GM18519 (cell line): ENCODE data around the gene EMD.
"Not testable (repeated sequence)": the region's sequence is repeated elsewhere in the genome, so short reads cannot be mapped to it uniquely, and the experiment has no call there.

Source experiments
- ATAC-seq: cut with Tn5 transposase; IDR thresholded peaks from one replicate; pipeline ENCODE4 v1.9.1; 2021; ENCODE audit warnings: mild to moderate bottlenecking, moderate library complexity; ENCODE audit not compliant: unreplicated experiment, low FRiP score

EMD gene

DNA sequence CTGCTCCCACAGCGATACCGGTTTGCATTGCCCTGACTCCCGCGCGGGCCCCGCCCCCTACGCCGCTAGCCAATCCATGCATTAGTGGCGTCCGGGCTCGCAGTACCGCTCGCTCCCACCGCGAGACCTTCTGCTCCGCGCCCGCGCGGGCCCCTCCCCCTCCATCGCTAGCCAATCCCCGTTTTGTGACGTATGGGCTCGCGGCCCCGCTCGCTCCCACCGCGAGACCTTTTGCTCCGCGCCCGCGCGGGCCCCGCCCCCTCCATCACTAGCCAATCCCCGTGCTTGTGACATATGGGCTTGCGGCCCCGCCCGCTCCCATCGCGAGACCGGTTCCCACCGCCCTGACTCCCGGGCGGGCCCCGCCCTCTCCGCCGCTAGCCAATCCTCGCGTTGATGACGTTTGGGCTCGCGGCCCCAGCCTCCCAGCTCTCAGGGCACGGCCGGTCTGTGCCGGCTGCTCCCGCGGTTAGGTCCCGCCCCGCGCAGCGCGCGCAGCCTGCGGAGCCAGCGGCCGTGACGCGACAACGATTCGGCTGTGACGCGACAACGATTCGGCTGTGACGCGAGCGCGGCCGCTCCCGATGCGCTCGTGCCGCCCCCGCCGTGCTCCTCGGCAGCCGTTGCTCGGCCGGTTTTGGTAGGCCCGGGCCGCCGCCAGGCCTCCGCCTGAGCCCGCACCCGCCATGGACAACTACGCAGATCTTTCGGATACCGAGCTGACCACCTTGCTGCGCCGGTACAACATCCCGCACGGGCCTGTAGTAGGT lies at the start of gene EMD:
EMD (plus strand) TSS at position 497 of the 770 bp plus-strand sequence; CDS start at position 687, 190 bp downstream.
- peak; percentile 66 for ATAC-seq

GRCh38 chrX:154332561-154332960 lies 46.5 kb upstream of the EMD start:
- ATAC-seq: no peak

DNA sequence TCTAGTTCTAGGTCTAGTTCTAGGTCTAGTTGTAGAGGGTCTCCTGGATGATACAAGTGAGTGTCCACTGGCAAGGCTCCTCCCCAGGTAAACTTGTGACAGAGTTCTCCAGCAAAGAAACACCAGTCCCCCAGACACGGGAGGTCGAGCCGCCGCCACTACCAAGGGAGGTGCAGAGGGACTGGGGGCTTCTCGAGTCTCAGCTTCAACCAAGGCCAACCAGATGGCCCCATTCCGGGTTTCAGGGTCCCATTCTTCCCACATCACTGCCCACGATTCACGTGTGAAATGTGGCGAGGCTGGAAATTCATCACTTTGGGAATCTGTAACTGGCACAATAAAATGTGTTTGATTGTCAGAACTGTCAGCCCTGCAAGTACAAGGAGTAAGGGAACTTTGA lies 46.0 kb upstream of the EMD start:
- ATAC-seq: no peak

GRCh38 chrX:154333837-154334271 lies 45.2 kb upstream of the EMD start:
- ATAC-seq: no peak

GRCh38 chrX:154334496-154334895 lies 44.6 kb upstream of the EMD start:
- no peak for ATAC-seq

DNA sequence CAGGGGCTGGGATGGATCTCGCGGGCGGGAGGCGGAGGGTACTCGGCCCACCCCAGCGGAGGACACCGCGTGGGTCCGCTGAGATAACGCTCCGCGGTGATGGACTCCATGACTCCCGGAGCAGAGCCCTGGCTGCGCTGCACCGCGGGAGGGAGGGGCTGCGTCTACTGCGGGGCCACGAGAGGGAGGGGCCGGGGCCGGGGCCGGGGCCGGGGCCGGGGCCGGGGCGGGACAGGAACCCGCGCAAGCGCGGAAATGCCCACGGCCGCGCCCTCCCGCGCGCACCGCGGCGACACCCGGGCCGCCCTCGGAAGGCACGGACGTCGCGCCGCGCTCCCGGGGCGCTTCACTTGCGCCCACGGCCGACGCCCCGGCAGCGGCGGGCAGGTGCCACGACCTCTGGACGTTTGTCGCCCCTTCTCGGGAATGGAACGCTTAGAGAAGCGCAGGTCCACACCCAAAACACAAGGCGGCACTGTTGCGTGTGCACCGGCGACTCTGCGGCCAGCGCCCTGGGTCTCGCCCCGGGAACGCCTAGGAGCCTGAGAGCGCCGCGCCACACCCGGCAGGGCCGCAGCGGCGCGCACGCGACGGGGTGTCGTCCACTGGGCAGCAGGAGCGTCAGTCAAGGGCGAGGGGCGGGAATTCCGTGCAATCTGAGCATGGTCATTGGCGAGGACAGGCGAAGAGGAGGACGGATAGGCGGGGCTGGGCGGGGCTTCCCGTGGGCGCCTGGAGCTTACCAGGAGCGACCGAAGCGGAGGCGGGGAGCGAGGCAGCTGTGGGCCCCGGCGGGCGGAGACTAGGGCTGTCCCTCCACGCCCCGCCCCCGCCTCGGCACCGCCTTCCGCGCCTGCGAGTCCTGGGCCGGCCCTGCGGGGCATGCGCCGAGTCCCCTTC lies 37.4 kb upstream of the EMD start:
- peak; percentile 53 for ATAC-seq

DNA sequence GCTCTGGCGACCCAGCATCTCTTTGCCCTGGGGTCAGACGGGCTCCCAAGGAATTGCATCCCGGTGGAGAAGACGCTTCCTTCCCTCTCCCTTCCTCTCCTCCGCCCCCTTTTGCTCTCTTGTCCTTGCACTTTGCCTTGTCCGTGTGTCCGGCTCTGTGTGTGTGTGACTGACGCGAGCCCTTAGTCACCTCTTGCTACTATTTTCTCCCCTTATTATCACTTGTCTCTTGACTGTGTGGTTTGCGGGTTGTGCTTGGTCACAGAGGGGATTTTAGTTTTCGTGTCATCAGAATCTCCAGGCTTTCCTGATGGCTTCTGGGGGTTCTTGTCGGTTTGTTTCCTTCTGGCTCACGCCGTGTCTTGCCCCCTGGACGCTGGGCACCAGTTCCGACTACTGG lies 36.0 kb upstream of the EMD start:
- not testable (repeated sequence) for ATAC-seq

- ATAC-seq: not testable (repeated sequence)
These were observed 35.5 kb upstream of the EMD start for GRCh38 chrX:154343620-154344019.

DNA sequence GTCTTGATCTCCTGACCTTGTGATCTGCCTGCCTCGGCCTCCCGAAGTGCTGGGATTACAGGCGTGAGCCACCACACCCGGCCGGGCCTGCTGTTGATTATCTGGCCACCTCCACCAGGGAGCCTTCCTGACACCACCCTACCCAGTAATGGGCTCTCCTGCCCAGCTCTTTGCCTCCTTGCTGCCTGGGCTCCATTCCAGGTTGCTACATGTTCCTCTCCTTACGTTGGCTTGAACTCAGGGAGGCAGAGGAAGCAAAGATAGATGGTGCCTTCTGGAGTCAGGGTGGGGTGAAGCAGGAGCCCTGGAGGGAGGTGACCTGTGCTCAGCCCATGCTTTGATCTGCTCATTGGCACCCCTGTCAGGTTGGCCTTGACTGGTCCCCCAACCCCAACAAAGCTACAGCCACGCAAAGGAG lies 31.0 kb upstream of the EMD start:
- ATAC-seq: no peak

DNA sequence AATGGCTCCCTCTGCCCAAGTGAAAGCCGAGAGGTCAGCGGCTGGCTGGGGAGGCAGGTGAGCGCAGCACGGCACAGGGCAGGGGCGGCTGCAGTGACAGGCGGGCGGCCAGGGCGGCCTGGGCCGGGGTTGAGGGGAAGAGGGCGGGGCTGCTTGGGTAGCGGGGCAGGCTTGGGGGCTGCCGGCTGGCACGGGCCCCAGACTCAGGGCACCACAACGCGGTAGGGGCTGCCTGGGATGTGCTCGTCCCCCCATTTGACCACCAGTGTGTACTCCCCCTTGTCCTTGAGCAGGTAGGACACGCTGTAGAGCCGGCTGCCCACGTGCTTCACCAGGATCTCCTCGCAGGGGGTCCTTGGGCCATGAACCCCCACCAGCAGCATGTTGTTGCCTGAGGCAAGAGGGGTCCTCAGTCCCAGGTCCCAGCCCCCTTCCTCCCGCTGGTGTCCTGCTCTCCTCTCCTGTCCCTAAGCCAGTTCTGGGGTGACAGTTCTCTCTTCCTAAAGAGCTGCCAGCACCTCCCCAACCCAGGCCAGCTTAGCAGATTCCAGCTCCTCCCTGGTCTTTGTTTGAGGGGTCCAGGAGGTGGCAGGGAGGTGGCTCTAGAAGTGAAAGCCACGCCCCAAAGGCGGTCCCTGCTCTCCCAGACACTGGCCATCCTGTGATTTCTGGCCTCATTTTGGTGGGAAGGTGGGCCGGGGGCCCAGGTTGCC lies 30.3 kb upstream of the EMD start:
- ATAC-seq: no peak

DNA sequence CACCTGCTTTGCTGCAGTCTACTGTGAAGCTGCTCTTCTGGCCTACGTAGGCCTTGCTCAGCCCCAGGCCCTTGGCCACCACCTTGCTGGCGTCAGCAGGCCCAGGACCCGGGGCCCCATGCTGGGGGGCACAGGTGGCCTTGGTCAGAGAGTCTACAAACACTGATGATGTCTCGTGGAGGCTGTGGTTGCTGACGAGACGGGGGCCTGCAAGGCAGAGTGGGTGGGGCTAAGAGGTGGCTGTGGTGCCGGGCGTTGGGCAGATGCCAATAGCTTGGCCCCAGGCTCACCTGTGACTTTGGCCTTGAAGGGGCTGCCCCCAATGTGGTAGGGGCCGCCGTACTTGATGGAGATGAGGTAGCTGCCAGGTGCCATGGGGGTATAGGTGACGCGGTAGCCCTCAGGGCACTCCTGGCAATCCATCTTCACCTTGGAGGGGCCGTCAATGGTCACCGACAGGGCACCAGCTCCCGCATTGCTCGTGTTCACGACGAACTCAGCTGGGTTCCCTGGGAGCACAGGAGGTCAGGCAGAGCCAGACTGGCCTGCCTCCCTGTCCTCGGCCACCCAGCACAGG lies 29.6 kb upstream of the EMD start:
- no peak for ATAC-seq

DNA sequence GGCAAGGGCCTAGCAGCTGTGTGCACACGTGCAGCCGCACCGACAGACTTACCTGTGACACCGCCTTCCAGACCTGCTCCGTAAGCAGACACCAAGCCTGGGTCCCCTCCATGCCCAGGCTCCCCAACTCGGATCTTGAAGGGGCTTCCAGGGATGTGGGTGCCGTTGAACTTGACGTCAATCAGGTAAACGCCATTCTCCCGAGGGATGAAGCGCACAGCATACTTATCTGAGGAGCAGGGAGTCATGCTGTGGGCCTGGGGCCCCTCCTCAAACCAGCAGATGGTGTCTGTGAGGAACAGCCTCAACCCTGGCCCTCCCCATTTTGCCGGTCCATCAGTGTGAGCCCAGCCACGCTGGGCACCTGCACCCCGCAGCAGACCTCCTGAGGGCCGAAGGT lies 29.1 kb upstream of the EMD start:
- no peak for ATAC-seq

DNA sequence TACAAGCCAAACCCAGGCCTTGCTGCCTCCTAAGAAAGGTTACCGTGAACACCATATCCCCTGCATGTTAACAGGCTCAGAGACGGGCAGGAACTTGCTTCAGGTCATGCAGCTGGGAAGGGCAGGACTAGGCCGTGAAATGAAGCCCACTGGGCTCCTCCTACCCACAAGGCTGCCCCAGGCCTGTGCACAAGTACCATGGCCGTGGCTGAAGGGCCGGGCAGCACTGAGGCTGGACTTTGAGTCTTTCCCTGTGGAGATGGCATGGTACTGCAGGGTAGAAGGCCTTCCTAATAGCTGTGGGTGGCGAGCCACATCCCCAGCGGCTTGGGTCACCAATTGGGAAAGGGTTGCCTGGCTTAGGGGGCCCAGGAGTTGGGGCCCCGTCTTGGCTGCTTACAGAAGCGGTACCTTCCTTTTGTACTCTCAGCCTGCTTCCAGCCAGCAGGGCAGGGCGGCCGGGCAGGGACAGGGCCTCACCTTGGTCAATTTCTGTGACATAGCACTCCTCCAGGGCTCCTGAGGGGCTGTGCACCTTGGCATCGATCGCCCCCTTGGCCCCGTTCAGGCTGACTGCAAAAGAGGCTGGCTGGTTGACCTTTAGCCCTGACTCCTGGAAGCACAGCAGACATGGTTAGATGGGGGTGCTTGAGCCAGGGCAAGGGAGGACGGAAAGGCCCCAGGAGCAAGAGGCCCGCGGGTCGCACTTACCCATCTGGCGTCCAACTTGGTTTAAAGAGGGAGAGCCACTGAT lies 28.5 kb upstream of the EMD start:
- ATAC-seq: no peak

GRCh38 chrX:154351183-154352011 lies 27.7 kb upstream of the EMD start:
- ATAC-seq: no peak

- no peak for ATAC-seq
These were observed 27.1 kb upstream of the EMD start for GRCh38 chrX:154352012-154352401.

- no peak for ATAC-seq
These were observed 26.6 kb upstream of the EMD start for GRCh38 chrX:154352466-154352865.

- ATAC-seq: no peak
These were observed 25.8 kb upstream of the EMD start for GRCh38 chrX:154353172-154353843.

GRCh38 chrX:154354013-154354412 lies 25.1 kb upstream of the EMD start:
- ATAC-seq: no peak
